Activated CD4-positive, alpha-beta T cell treated with anti-CD3 and anti-CD28 coated beads for 1 hour (primary cell): ENCODE data around the gene LRRC15.
A peak's percentile ranks its signal among the peaks of the same experiment; 100 is the strongest.

Experiments
- DNase-seq: peaks from one replicate; pipeline ENCODE4 v3.0.0-alpha.2; 2020

Gene LRRC15

GRCh38 chr3:194313560-194314387 is 55.8 kb downstream of the LRRC15 start:
- DNase-seq = no peak

- DNase-seq = no peak
These were observed 56.7 kb downstream of the LRRC15 start for GRCh38 chr3:194312743-194313281.

- no peak for DNase-seq
These were observed 57.3 kb downstream of the LRRC15 start for GRCh38 chr3:194312186-194312742.

- no peak for DNase-seq
These were observed 58.5 kb downstream of the LRRC15 start for GRCh38 chr3:194311000-194311399.

- DNase-seq = no peak
These were observed 59.3 kb downstream of the LRRC15 start for GRCh38 chr3:194310060-194310835.

GRCh38 chr3:194308601-194309449 is 60.7 kb downstream of the LRRC15 start:
- no peak for DNase-seq

GRCh38 chr3:194307849-194308248 is 61.7 kb downstream of the LRRC15 start:
- DNase-seq = no peak

GRCh38 chr3:194306771-194307640 is 62.5 kb downstream of the LRRC15 start:
- DNase-seq = no peak

- DNase-seq = peak; percentile 22
These were observed 63.3 kb downstream of the LRRC15 start for GRCh38 chr3:194306109-194306686.

GRCh38 chr3:194305356-194306108 is 64.0 kb downstream of the LRRC15 start:
- no peak for DNase-seq
